SK-N-SH (cell line): ENCODE measurements around the gene ENDOD1. TPM values are rescaled to one million over a fixed set of nuclear protein-coding genes. Genes with fewer than 3 reads are reported as not detected.

Experiments
- CTCF ChIA-PET: fragments of 300-600, 350-600 bp; formaldehyde crosslinking; extraction: SDS; loops from one replicate; lab custom pipeline; 2021; lab: Yijun Ruan, JAX
- POLR2A ChIA-PET: fragments of 350-600 bp; sonication (Branson Sonifier 250); formaldehyde crosslinking; extraction: SDS; loops from one replicate; lab custom pipeline; 2020; ENCODE audit warnings: antibody characterized with exemption, inconsistent platforms; lab: Yijun Ruan, JAX
- DNase-seq: peaks from one replicate; pipeline ENCODE4 v3.0.0; 2012
- H2AFZ ChIP-seq: fragments of 200-600 bp; sonication (generic); 2 replicates; pipeline ENCODE4 v1.8.1; 2016; ENCODE audit warnings: antibody characterized with exemption, mild to moderate bottlenecking, low read depth
- H3F3A ChIP-seq: fragments of 200-600 bp; sonication (generic); replicated peaks from 2 replicates; pipeline ENCODE3; 2016; ENCODE audit warnings: antibody characterized with exemption, mild to moderate bottlenecking; ENCODE audit not compliant: insufficient read depth
- H3K27ac ChIP-seq, 2 experiments: fragments of 200-500 bp in 1 of 2; fragments of 200-600 bp in 1 of 2; sonication (Bioruptor generic) in 1 of 2; sonication (generic), shearing (Covaris generic) in 1 of 2; 2 replicates each; pipeline versions ENCODE4 v1.5.1 to v1.6.1; 2014 to 2016; ENCODE audit warnings: low read depth in 2 of 2, inconsistent platforms in 1 of 2, low read length in 1 of 2, mild to moderate bottlenecking in 1 of 2, mixed read lengths in 1 of 2
- H3K27me3 ChIP-seq: fragments of 200-600 bp; sonication (generic), shearing (Covaris generic); 2 replicates; pipeline ENCODE4 v1.6.1; 2016; ENCODE audit warnings: mixed run types; ENCODE audit not compliant: insufficient read depth
- H3K36me3 ChIP-seq, 2 experiments: fragments of 200-500 bp in 1 of 2; fragments of 200-600 bp in 1 of 2; sonication (Bioruptor generic) in 1 of 2; sonication (generic) in 1 of 2; replicated peaks in 1 of 2; 2 replicates each; pipeline versions ENCODE3 to v1.5.1; 2014 to 2016; ENCODE audit warnings: low read length in 1 of 2, mild to moderate bottlenecking in 1 of 2; ENCODE audit not compliant: insufficient read depth in 2 of 2, control insufficient read depth in 1 of 2
- H3K4me1 ChIP-seq, 2 experiments: fragments of 200-500 bp in 1 of 2; fragments of 200-600 bp in 1 of 2; sonication (Bioruptor generic) in 1 of 2; sonication (generic), shearing (Covaris generic) in 1 of 2; 2 replicates each; pipeline versions ENCODE4 v1.5.1 to v1.6.1; 2014 to 2016; ENCODE audit warnings: low read depth in 1 of 2, low read length in 1 of 2, mixed run types in 1 of 2; ENCODE audit not compliant: insufficient read depth in 2 of 2, control insufficient read depth in 1 of 2
- H3K4me2 ChIP-seq: fragments of 200-600 bp; sonication (generic), shearing (Covaris generic); 2 replicates; pipeline ENCODE4 v1.6.1; 2017; ENCODE audit warnings: mixed run types
- H3K4me3 ChIP-seq, 2 experiments: fragments of 200-500 bp in 1 of 2; fragments of 200-600 bp in 1 of 2; sonication (Bioruptor generic) in 1 of 2; sonication (generic), shearing (Covaris generic) in 1 of 2; 2 replicates each; pipeline versions ENCODE4 v1.5.1 to v1.8.1; 2014 to 2016; ENCODE audit warnings: low read depth in 2 of 2, inconsistent platforms in 1 of 2, low read length in 1 of 2, mild to moderate bottlenecking in 1 of 2, mixed read lengths in 1 of 2, moderate library complexity in 1 of 2
- H3K79me2 ChIP-seq: fragments of 200-600 bp; sonication (generic); 2 replicates; pipeline ENCODE4 v1.8.1; 2017; ENCODE audit warnings: mild to moderate bottlenecking; ENCODE audit not compliant: insufficient read depth
- H3K9ac ChIP-seq: fragments of 200-600 bp; sonication (generic); 2 replicates; pipeline ENCODE4 v1.6.1; 2017; ENCODE audit warnings: mixed run types
- H3K9me2 ChIP-seq: fragments of 200-600 bp; sonication (generic); 2 replicates; pipeline ENCODE4 v1.6.1; 2017; ENCODE audit warnings: mixed run types
- H3K9me3 ChIP-seq: fragments of 200-600 bp; sonication (generic); 2 replicates; pipeline ENCODE4 v1.6.1; 2017; ENCODE audit warnings: mixed run types, mild to moderate bottlenecking, moderate library complexity
- H4K20me1 ChIP-seq: fragments of 200-600 bp; sonication (generic); 2 replicates; pipeline ENCODE4 v1.6.1; 2017; ENCODE audit warnings: mild to moderate bottlenecking, mixed run types; ENCODE audit not compliant: insufficient read depth
- EZH2phosphoT487 ChIP-seq: fragments of 200-600 bp; sonication (generic); IDR thresholded peaks from 2 replicates; pipeline ENCODE4 v1.6.1; 2017; ENCODE audit warnings: low read depth, mixed run types, mild to moderate bottlenecking, antibody characterized with exemption, moderate library complexity, borderline replicate concordance
- FOSL2 ChIP-seq: IDR thresholded peaks from 2 replicates; pipeline ENCODE4 v1.4.0; 2012; ENCODE audit warnings: low read depth, mild to moderate bottlenecking, moderate library complexity, borderline replicate concordance
- FOXM1 ChIP-seq: IDR thresholded peaks from 2 replicates; pipeline ENCODE4 v1.4.0; 2012; ENCODE audit warnings: low read depth, mild to moderate bottlenecking
- GABPA ChIP-seq: IDR thresholded peaks from 2 replicates; pipeline ENCODE4 v1.4.0; 2012; ENCODE audit warnings: low read depth, mild to moderate bottlenecking
- JUND ChIP-seq: IDR thresholded peaks from 2 replicates; pipeline ENCODE4 v1.4.0; 2012
- MEF2A ChIP-seq: IDR thresholded peaks from 2 replicates; pipeline ENCODE4 v1.4.0; 2012; ENCODE audit warnings: low read depth, borderline replicate concordance
- MXI1 ChIP-seq: IDR thresholded peaks from 2 replicates; pipeline ENCODE4 v1.6.1; 2012; ENCODE audit warnings: mild to moderate bottlenecking, low read depth, low read length, improper control_type of control experiment
- NRF1 ChIP-seq: IDR thresholded peaks from 2 replicates; pipeline ENCODE4 v1.6.1; 2012; ENCODE audit warnings: low read depth, mild to moderate bottlenecking, low read length
- RCOR1 ChIP-seq: fragments of 150-350 bp; IDR thresholded peaks from 2 replicates; pipeline ENCODE4 v1.6.1; 2017; ENCODE audit warnings: antibody characterized with exemption, low read length
- RFX5 ChIP-seq: IDR thresholded peaks from 2 replicates; pipeline ENCODE4 v1.6.1; 2012; ENCODE audit warnings: mild to moderate bottlenecking, improper control_type of control experiment, low read length
- RXRA ChIP-seq: IDR thresholded peaks from 2 replicates; pipeline ENCODE4 v1.4.0; 2012; ENCODE audit warnings: low read depth, mild to moderate bottlenecking, borderline replicate concordance
- SIN3A ChIP-seq: IDR thresholded peaks from 2 replicates; pipeline ENCODE4 v1.6.1; 2012; ENCODE audit warnings: low read depth, mild to moderate bottlenecking, low read length, moderate library complexity, borderline replicate concordance
- YY1 ChIP-seq: IDR thresholded peaks from 2 replicates; pipeline ENCODE4 v1.4.0; 2012; ENCODE audit warnings: low read depth, mild to moderate bottlenecking
- WGBS: methylation state at CpG from one replicate; pipeline ENCODE4 v1.1.6; 2017; ENCODE audit warnings: low lambda C conversion rate; 5-methylcytosine and 5-hydroxymethylcytosine counted together
- polyA plus RNA-seq, 3 experiments: library from polyadenylated mRNA; depleted of rRNA; stranded (reverse); fragments of >200 nt; gene quantifications; 2 replicates each; pipeline ENCODE4 v1.2.3, GENCODE V29; 2012
- TF ChIP-seq, protein P1 (sequence below): IDR thresholded peaks from 2 replicates; pipeline ENCODE4 v1.4.0; 2012; ENCODE audit warnings: low read depth, borderline replicate concordance
- TF ChIP-seq, protein P2 (sequence below): IDR thresholded peaks from 2 replicates; pipeline ENCODE4; 2012
- TF ChIP-seq, protein P3 (sequence below): fragments of 200-600 bp; sonication (generic); IDR thresholded peaks from 2 replicates; pipeline ENCODE4 v1.6.1; 2017; ENCODE audit warnings: antibody characterized with exemption, mild to moderate bottlenecking, moderate library complexity

ENDOD1 gene
- polyA plus RNA-seq, 1 of the 3 experiments (the other 2 are of a cell fraction): 15.0 TPM

DNA sequence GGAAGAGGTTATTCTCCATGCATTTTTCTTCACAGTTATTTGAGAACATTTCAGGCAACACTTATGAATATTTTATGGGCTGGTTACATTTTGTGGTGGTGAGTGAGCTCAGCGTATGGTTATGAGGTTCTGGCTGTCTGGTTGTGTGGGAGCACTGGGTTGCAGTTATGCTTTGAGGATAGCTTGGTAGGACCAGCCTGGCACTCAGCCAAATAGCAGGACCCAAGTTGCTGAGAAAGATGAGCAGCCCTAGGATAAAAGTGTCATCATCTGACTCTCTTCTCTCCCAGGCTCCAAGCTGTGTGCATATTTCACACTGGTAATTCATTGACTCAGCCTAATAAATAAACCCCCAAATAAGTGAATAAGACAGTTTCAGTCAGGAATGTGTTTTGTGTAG, 31.0 kb upstream of the ENDOD1 start:
- H3K4me3 ChIP-seq: no peak overlapping the region
- no peaks in the 10 kb centered on the region; the same call in 1 of the 2 replicates for H3K27me3 ChIP-seq
- no peak for DNase-seq
- H3K9me2 ChIP-seq: no peaks in the 10 kb centered on the region
- no peak overlapping the region for H3K27ac ChIP-seq
- no peaks in the 10 kb centered on the region for H3K79me2 ChIP-seq
- H3K4me1 ChIP-seq: no peaks in the 10 kb centered on the region
- CTCF ChIA-PET: interaction anchor here (0.9 kb wide), 1 partner anchor 8 kb away, joined by 3 read pairs; the partner anchor contains the start of gene SRSF8
- H3F3A ChIP-seq: no peaks in the 10 kb centered on the region
- WGBS: 53% methylated on average over 1 of the region's 1 CpG
- POLR2A ChIA-PET: no interaction called here
- no peak overlapping the region for H2AFZ ChIP-seq
- TF ChIP-seq SIN3A (no peak), RFX5 (no peak), FOSL2 (no peak), MXI1 (no peak), NRF1 (no peak), GABPA (no peak), RXRA (no peak), FOXM1 (no peak), JUND (no peak), EZH2phosphoT487 (no peak), MEF2A (no peak)
- TF ChIP-seq, protein P1, sequence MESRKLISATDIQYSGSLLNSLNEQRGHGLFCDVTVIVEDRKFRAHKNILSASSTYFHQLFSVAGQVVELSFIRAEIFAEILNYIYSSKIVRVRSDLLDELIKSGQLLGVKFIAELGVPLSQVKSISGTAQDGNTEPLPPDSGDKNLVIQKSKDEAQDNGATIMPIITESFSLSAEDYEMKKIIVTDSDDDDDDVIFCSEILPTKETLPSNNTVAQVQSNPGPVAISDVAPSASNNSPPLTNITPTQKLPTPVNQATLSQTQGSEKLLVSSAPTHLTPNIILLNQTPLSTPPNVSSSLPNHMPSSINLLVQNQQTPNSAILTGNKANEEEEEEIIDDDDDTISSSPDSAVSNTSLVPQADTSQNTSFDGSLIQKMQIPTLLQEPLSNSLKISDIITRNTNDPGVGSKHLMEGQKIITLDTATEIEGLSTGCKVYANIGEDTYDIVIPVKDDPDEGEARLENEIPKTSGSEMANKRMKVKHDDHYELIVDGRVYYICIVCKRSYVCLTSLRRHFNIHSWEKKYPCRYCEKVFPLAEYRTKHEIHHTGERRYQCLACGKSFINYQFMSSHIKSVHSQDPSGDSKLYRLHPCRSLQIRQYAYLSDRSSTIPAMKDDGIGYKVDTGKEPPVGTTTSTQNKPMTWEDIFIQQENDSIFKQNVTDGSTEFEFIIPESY: no peak
- TF ChIP-seq, all 33 proteins: peak for 0
- Histone ChIP-seq H3K9ac (no peak overlapping the region), H4K20me1 (no peaks in the 10 kb centered on the region), H3K36me3 (no peaks in the 10 kb centered on the region), H3K4me2 (no peak overlapping the region), H3K9me3 (no peaks in the 10 kb centered on the region)

DNA sequence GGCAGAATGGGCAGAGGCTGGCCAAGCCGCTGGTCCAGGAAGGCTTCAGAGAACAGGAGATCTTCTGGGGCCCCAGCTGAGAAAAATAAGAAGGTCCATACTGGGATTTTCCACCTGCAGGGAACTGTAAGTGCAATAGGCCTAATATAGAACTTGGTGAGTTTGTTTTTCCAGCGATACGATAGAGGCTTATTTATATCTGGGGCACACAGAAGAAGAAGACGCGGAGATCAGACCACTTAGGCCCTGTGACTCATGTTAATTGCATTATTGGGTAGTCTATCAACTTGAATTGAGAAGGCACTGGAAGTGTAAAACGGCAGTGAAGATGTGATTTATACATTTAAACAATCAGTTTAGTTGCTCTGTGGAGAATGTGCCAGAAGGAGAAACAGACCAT, 30.6 kb upstream of the ENDOD1 start:
- no peak for DNase-seq
- no peaks in the 10 kb centered on the region for H3F3A ChIP-seq
- no peaks in the 10 kb centered on the region for H3K4me1 ChIP-seq
- POLR2A ChIA-PET: no interaction called here
- H3K79me2 ChIP-seq: no peaks in the 10 kb centered on the region
- TF ChIP-seq RFX5: no peak
- TF ChIP-seq, protein P2, sequence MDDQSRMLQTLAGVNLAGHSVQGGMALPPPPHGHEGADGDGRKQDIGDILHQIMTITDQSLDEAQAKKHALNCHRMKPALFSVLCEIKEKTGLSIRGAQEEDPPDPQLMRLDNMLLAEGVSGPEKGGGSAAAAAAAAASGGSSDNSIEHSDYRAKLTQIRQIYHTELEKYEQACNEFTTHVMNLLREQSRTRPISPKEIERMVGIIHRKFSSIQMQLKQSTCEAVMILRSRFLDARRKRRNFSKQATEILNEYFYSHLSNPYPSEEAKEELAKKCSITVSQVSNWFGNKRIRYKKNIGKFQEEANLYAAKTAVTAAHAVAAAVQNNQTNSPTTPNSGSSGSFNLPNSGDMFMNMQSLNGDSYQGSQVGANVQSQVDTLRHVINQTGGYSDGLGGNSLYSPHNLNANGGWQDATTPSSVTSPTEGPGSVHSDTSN: no peak
- TF ChIP-seq MXI1: no peak
- TF ChIP-seq, protein P1: no peak
- no peak for TF ChIP-seq SIN3A
- TF ChIP-seq, protein P3, sequence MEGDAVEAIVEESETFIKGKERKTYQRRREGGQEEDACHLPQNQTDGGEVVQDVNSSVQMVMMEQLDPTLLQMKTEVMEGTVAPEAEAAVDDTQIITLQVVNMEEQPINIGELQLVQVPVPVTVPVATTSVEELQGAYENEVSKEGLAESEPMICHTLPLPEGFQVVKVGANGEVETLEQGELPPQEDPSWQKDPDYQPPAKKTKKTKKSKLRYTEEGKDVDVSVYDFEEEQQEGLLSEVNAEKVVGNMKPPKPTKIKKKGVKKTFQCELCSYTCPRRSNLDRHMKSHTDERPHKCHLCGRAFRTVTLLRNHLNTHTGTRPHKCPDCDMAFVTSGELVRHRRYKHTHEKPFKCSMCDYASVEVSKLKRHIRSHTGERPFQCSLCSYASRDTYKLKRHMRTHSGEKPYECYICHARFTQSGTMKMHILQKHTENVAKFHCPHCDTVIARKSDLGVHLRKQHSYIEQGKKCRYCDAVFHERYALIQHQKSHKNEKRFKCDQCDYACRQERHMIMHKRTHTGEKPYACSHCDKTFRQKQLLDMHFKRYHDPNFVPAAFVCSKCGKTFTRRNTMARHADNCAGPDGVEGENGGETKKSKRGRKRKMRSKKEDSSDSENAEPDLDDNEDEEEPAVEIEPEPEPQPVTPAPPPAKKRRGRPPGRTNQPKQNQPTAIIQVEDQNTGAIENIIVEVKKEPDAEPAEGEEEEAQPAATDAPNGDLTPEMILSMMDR: no peak
- no peak for TF ChIP-seq RXRA
- no peak for TF ChIP-seq MEF2A
- no peak for TF ChIP-seq YY1
- TF ChIP-seq FOSL2: no peak
- TF ChIP-seq RCOR1: no peak
- no peak for TF ChIP-seq FOXM1
- H3K9ac ChIP-seq: no peak overlapping the region
- WGBS: 76% methylated on average over 6 of the region's 6 CpGs
- H3K9me3 ChIP-seq: no peaks in the 10 kb centered on the region
- no peaks in the 10 kb centered on the region; the same call in 1 of the 2 replicates for H3K27me3 ChIP-seq
- H3K4me3 ChIP-seq: no peak overlapping the region
- no peaks in the 10 kb centered on the region for H4K20me1 ChIP-seq
- H3K4me2 ChIP-seq: no peak overlapping the region
- no peak overlapping the region for H2AFZ ChIP-seq
- no peak overlapping the region for H3K27ac ChIP-seq
- H3K9me2 ChIP-seq: no peaks in the 10 kb centered on the region
- CTCF ChIA-PET: no interaction called here
- no peaks in the 10 kb centered on the region for H3K36me3 ChIP-seq
